HG03432 (cell line): ENCODE measurements around the gene TOPBP1.
"Not testable (repeated sequence)": the region's sequence is repeated elsewhere in the genome, so short reads cannot be mapped to it uniquely, and the experiment has no call there.

Experiments used
- ATAC-seq: cut with Tn5 transposase; IDR thresholded peaks from one replicate; pipeline ENCODE4 v1.9.1; 2021; ENCODE audit warnings: mild to moderate bottlenecking, moderate library complexity; ENCODE audit not compliant: unreplicated experiment

TOPBP1 gene

GRCh38 chr3:133573629-133574194, 88.0 kb downstream of the TOPBP1 start, which contains the start of gene CDV3:
CDV3 (plus strand) TSS chr3:133573686; CDS start chr3:133574045, 359 bp downstream.
- peak; percentile 31 for ATAC-seq

DNA sequence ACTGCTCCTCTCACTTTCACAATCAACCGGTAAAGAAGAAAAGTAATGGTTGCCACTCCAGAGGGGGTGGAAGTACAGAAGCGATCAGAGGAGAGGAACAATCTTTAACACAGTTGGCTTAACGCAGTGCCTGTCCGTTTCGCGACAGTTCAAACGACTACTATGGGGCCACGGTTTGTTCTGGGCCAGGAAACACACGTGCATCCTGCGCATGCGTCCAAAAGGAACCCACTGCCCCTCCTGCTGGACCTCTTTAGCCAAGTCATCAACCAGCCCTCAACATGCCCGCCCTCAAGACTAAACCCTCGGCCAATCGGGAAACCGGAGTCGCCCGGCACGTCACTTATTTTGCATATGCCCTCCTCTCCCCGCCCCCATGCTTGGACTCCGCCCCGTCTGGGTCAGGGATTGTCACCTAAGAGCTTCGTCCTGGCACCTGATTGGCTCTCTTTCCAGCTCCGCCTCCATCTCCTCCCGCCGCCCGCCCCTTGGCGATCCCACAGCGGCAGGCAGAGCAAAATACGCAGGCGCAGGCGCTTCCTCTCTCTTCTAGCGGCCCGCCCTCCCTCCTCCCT, 88.6 kb downstream of the TOPBP1 start:
- ATAC-seq: peak; percentile 84

DNA sequence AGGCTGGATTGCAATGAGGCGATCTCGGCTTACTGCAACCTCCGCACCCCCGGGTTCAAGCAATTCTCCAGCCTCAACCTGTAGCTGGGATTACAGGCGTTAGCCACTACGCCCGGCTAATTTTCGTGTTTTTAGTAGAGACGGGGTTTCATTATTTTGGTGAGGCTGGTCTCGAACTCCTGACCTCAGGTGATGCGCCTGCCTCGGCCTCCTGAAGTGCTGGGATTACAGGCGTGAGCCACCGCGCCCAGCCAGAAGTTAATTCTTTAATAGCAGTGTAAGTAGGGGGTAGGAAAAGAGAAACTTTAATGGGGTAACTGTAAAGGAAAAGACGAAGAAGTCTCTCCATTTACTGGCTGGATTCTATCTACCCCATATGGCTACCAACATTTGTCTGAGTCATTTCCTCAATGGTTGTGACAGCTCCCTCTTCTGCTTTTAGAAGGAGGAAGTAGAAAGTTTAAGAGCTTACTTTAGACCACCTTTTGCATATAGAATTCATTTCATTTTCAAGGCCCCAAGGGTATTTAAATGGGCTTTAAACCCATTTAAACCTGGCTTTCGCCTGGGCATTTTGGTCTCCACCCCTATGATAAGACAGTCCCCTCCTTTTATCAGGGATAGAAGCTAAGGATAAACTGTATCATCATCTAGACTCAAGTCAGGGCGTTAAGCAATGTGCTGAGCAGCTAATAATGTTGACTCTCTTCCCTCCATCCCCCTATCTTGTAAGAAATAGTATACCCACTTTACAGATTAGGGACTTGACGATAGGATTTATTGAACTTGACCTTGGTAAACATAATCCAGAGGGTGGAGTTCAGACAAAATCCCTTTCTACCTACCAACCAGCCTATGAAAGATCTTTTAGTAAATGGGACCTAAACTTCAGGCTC, 89.3 kb downstream of the TOPBP1 start:
- peak; percentile 17 for ATAC-seq

GRCh38 chr3:133570937-133571320, 90.8 kb downstream of the TOPBP1 start:
- no peak for ATAC-seq

DNA sequence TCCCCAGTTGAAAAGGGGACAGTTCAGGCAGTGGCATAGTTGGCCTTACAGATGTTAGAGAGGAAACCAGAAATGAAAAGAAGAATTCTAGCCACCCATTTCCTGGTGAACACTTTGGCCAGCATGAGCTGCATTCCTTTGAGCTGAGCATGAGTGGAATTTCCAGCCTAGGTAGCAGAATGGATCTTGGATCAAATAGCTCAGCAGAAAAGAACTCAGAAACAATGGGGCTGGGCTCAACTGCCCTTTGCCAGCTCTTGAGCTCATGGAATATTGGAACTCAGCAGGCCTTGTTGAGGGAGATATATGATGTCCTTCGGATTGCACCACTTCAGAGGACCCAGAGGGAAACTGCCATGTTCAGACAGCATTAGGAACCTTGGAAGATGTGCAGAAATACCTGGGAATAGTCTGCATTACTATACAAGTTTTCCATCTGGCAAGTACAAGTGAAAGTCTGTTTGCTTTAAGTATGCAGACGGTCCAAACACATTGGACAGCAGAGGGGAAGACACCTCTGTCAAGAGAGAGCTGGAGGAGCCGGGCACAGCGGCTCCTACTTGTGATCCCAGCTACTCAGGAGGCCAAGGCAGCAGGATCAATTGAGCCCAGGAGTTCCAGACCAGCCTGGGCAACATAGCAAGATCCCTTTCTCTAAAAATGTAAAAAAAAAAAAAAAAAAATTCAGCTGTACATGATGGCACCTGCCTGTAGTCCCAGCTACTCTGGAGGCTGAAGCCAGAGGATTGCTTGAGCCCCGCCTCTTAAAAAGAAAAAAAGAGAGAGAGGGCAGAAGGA, 91.4 kb downstream of the TOPBP1 start:
- no peak for ATAC-seq

DNA sequence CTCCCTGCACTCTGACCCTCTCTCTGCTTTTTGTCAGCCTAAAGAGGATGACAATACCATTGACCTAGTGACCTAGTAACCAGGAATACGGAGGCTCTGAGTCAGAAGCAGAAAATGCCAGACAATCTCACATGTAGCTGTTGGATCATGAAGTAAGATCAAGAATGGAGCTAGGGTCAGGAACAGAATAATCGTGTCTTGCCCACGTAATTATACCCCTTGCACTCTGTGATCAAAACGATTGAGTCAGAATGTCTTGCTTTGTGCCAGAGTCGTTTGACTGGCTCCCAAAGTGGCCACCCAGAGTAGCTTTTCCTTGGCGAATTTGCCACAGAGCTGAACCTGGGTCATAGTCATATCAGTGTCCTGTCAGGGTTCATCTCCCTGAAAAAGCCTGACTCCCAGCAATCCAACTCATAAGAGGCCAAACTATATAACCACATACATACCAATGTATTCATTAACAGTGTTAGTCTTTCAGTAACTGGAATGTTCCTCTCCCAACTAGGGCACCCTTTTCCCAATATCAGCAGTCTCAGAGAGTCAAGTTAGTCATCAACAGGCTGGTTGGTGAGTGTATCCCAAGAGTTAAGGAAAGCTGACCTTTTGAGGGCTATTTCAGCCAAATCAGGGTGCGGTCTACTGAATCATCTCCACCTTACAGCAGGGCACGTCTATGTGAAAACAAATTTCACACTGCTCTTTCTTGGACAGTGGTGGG, 93.3 kb downstream of the TOPBP1 start:
- ATAC-seq: no peak

DNA sequence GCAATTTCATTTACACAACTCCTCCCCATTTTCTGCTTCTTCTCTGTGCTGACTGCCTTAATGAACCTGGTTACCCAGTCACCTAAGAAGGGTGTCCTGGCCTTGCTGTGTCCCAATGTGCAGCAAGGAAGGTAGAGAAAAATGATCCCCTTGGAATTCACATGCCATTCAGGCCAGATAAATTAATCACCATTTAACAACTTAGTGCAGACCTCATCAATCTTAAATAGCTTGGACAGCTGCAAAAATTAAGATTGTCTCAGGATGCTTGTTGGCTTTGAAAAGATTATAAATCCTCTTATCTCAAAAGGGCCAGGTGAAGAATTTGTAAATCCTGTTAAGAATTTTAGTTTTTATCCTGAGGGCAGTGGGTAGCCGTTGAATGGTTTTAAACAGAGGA, 97.9 kb downstream of the TOPBP1 start:
- ATAC-seq: no peak

- ATAC-seq: no peak
Observed at GRCh38 chr3:133563186-133563591, 98.6 kb downstream of the TOPBP1 start.

DNA sequence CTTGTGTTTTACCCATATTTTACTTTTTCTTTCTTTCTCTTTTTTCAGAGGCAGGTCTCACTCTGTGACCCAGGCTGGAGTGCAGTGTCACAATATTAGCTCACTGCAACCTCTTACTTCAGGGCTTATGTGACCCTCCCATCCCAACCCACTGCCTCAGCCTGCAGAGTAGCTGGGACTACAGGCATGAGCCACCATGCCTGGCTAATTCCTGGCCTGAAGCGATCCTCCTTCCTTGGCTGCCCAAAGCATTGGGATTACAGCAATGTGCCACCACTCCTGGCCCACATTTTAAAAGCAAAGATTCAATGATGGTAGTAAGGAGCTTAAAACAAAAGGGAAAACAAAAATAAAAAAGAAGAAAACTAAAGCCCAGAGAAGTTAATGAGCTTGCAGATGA, 99.4 kb downstream of the TOPBP1 start:
- ATAC-seq: no peak

GRCh38 chr3:133561679-133562078, 100.1 kb downstream of the TOPBP1 start:
- ATAC-seq: no peak

- not testable (repeated sequence) for ATAC-seq
Observed at GRCh38 chr3:133551589-133551988, 110.2 kb downstream of the TOPBP1 start.
